Astrocyte of the cerebellum (primary cell): ENCODE results near the gene TMEM187.

Experiments
- DNase-seq: peaks from one replicate; pipeline ENCODE4 v3.0.0-alpha.2; 2011; ENCODE audit warnings: low read depth
- H3K4me3 ChIP-seq: 2 replicates; pipeline ENCODE4 v1.5.1; 2011; ENCODE audit warnings: mild to moderate bottlenecking, low read depth, low read length, moderate library complexity
- CTCF ChIP-seq: IDR thresholded peaks from 2 replicates; pipeline ENCODE4 v1.5.1; 2012; ENCODE audit warnings: low read length, low read depth, moderate library complexity, mild to moderate bottlenecking; ENCODE audit errors: missing control alignments
- in situ Hi-C: cut with HindIII; loops from 2 replicates; pipeline ENCODE4 v1.10.0; 2017; ENCODE audit warnings: low sequenced_read_pairs

Gene TMEM187

GRCh38 chrX:154019061-154019621, 46.6 kb downstream of the TMEM187 start:
- peak overlapping the region; percentile 45 for H3K4me3 ChIP-seq
- in situ Hi-C loops: no loop called here
- no peak for DNase-seq

GRCh38 chrX:154019633-154020528, 47.3 kb downstream of the TMEM187 start, which contains the start of gene IRAK1:
Gene IRAK1 (minus strand): TSS chrX:154019902. CDS start chrX:154019812, 90 bp downstream.
- in situ Hi-C loops: no loop called here
- TF ChIP-seq CTCF: no peak
- H3K4me3 ChIP-seq: peak within 1 kb of the TSS; percentile 45
- DNase-seq: no peak

More at GRCh38 chrX:154019061-154019621, 46.6 kb downstream of the TMEM187 start:
- no peak for TF ChIP-seq CTCF

- in situ Hi-C loops: no loop called here
- no peak for DNase-seq
- peak overlapping the region; percentile 34 for H3K4me3 ChIP-seq
- no peak for TF ChIP-seq CTCF
Observed at GRCh38 chrX:154020536-154021115, 48.1 kb downstream of the TMEM187 start.

GRCh38 chrX:154021131-154021611, 48.6 kb downstream of the TMEM187 start:
- H3K4me3 ChIP-seq: no peak overlapping the region
- no peak for TF ChIP-seq CTCF
- no peak for DNase-seq
- in situ Hi-C loops: no loop called here

GRCh38 chrX:154022108-154022507, 49.6 kb downstream of the TMEM187 start:
- H3K4me3 ChIP-seq: no peak overlapping the region
- in situ Hi-C loops: no loop called here
- no peak for DNase-seq
- no peak for TF ChIP-seq CTCF

- no peak for TF ChIP-seq CTCF
- H3K4me3 ChIP-seq: no peak overlapping the region
- DNase-seq: no peak
- in situ Hi-C loops: no loop called here
Observed at GRCh38 chrX:154023276-154024000, 50.9 kb downstream of the TMEM187 start.
